HCT116 (cell line): ENCODE measurements around the gene RTTN. TPM values are rescaled to one million over a fixed set of nuclear protein-coding genes. Genes with fewer than 3 reads are reported as not detected.

Experiments used
- ATAC-seq: fragments of 200-7000 bp; cut with Tn5 transposase; 2 replicates; pipeline ENCODE4 v1.9.1; 2020; ENCODE audit warnings: mild to moderate bottlenecking, moderate library complexity
- BruUV-seq: library from RNA; stranded (reverse); fragments of 400-500 nt; replicated peaks from 2 replicates; lab custom pipeline; 2021; lab: Mats Ljungman, UMichigan
- CTCF ChIA-PET: fragments of 300-600 bp; sonication (Branson Sonifier 250); formaldehyde crosslinking; loops from one replicate; lab custom pipeline; 2021; ENCODE audit warnings: antibody characterized with exemption; lab: Charles Lee
- POLR2A ChIA-PET: fragments of 300-600, 350-600 bp; sonication (Branson Sonifier 250); formaldehyde crosslinking; loops from one replicate; lab custom pipeline; 2021; ENCODE audit warnings: antibody characterized with exemption; lab: Charles Lee
- RAD21 ChIA-PET, 2 experiments: fragments of 300-600 bp; sonication (Branson Sonifier 250); formaldehyde crosslinking; loops; one replicate each; lab custom pipeline; 2023; ENCODE audit warnings: low total read pairs in 2 of 2; ENCODE audit not compliant: uncharacterized antibody in 2 of 2, unreplicated experiment in 2 of 2, low non-redundant PET in 1 of 2; lab: Charles Lee
- DNase-seq: peaks from one replicate; pipeline ENCODE4 v3.0.0-alpha.2; 2010; ENCODE audit warnings: low read depth, low spot score
- H2AFZ ChIP-seq: fragments of 200-600 bp; shearing (Covaris generic), sonication (generic); 2 replicates; pipeline ENCODE4 v1.6.1; 2017; ENCODE audit warnings: low read depth, mixed run types, mixed read lengths, antibody characterized with exemption, low read length; ENCODE audit not compliant: poor library complexity, severe bottlenecking
- H3K27ac ChIP-seq: 2 replicates; pipeline ENCODE4 v1.5.1; 2012; ENCODE audit warnings: low read depth, low read length
- H3K27me3 ChIP-seq: fragments of 200-600 bp; sonication (generic); 2 replicates; pipeline ENCODE4 v1.6.1; 2016; ENCODE audit warnings: mixed run types, low read length, mixed read lengths; ENCODE audit not compliant: insufficient read depth
- H3K36me3 ChIP-seq, 2 experiments: fragments of 200-500 bp in 1 of 2; fragments of 200-600 bp in 1 of 2; sonication (Bioruptor generic) in 1 of 2; sonication (generic) in 1 of 2; 2 replicates each; pipeline versions ENCODE4 v1.5.1 to v1.6.1; 2014 to 2016; ENCODE audit warnings: low read length in 2 of 2, inconsistent platforms in 1 of 2, mixed read lengths in 1 of 2, mixed run types in 1 of 2; ENCODE audit not compliant: insufficient read depth in 2 of 2, control insufficient read depth in 1 of 2
- H3K4me1 ChIP-seq, 2 experiments: fragments of 200-600 bp in 1 of 2; sonication (generic) in 1 of 2; 2 replicates each; pipeline versions ENCODE4 v1.5.1 to v1.6.1; 2012 to 2017; ENCODE audit warnings: low read length in 2 of 2, inconsistent platforms in 1 of 2, mild to moderate bottlenecking in 1 of 2, mixed read lengths in 1 of 2, mixed run types in 1 of 2, moderate library complexity in 1 of 2; ENCODE audit not compliant: insufficient read depth in 2 of 2, control insufficient read depth in 1 of 2
- H3K4me2 ChIP-seq: fragments of 200-600 bp; sonication (generic); 2 replicates; pipeline ENCODE4 v1.6.1; 2017; ENCODE audit warnings: mixed run types, low read length, mixed read lengths
- H3K4me3 ChIP-seq, 2 experiments: fragments of 200-600 bp in 1 of 2; sonication (generic) in 1 of 2; replicated peaks in 1 of 2; 2 replicates each; pipeline ENCODE4 v1.5.1; 2011 to 2016; ENCODE audit warnings: low read length in 2 of 2, control low read depth in 1 of 2, low read depth in 1 of 2, mild to moderate bottlenecking in 1 of 2, mixed read lengths in 1 of 2, mixed run types in 1 of 2
- H3K79me2 ChIP-seq: fragments of 200-600 bp; sonication (generic); 2 replicates; pipeline ENCODE4 v1.6.1; 2017; ENCODE audit warnings: mild to moderate bottlenecking, mixed run types, low read length, moderate library complexity, mixed read lengths; ENCODE audit not compliant: insufficient read depth
- H3K9ac ChIP-seq: fragments of 200-600 bp; sonication (generic); 2 replicates; pipeline ENCODE4 v1.6.1; 2016; ENCODE audit warnings: low read length, mixed read lengths
- H3K9me2 ChIP-seq: fragments of 200-600 bp; sonication (generic), shearing (Covaris generic); 2 replicates; pipeline ENCODE4 v1.6.1; 2017; ENCODE audit warnings: mixed run types, mild to moderate bottlenecking, moderate library complexity; ENCODE audit not compliant: insufficient read depth
- H3K9me3 ChIP-seq, 2 experiments: fragments of 200-500 bp in 1 of 2; fragments of 200-600 bp in 1 of 2; sonication (Bioruptor generic) in 1 of 2; sonication (generic) in 1 of 2; 2 replicates each; pipeline ENCODE4 v1.6.1; 2014 to 2017; ENCODE audit warnings: low read length in 2 of 2, mixed read lengths in 2 of 2, inconsistent platforms in 1 of 2, low read depth in 1 of 2, mild to moderate bottlenecking in 1 of 2, mixed run types in 1 of 2, moderate library complexity in 1 of 2; ENCODE audit not compliant: control insufficient read depth in 1 of 2, insufficient read depth in 1 of 2
- H4K20me1 ChIP-seq: fragments of 200-600 bp; sonication (generic), shearing (Covaris generic); 2 replicates; pipeline ENCODE4 v1.6.1; 2017; ENCODE audit warnings: mixed run types, mild to moderate bottlenecking, moderate library complexity; ENCODE audit not compliant: insufficient read depth
- ATF3 ChIP-seq: IDR thresholded peaks from 2 replicates; pipeline ENCODE4 v1.6.1; 2012
- CBX3 ChIP-seq: IDR thresholded peaks from 2 replicates; pipeline ENCODE4 v1.6.1; 2012; ENCODE audit warnings: low read depth
- CEBPB ChIP-seq: IDR thresholded peaks from 2 replicates; pipeline ENCODE4 v1.6.1; 2012; ENCODE audit warnings: low read depth
- MAX ChIP-seq: IDR thresholded peaks from 2 replicates; pipeline ENCODE4 v1.6.1; 2012
- POLR2A ChIP-seq: IDR thresholded peaks from 2 replicates; pipeline ENCODE4 v1.7.0; 2011; ENCODE audit warnings: borderline replicate concordance; ENCODE audit not compliant: insufficient read depth, insufficient read length; ENCODE audit errors: extremely low read depth
- RAD21 ChIP-seq: IDR thresholded peaks from 2 replicates; pipeline ENCODE4 v1.6.1; 2012; ENCODE audit warnings: low read depth, mild to moderate bottlenecking
- ZBTB33 ChIP-seq: IDR thresholded peaks from 2 replicates; pipeline ENCODE4 v1.6.1; 2011; ENCODE audit warnings: mild to moderate bottlenecking, low read length, moderate library complexity; ENCODE audit not compliant: insufficient replicate concordance; ENCODE audit errors: extremely low read depth
- ZFX ChIP-seq: fragments of 450-650 bp; IDR thresholded peaks from 2 replicates; pipeline ENCODE4 v1.6.1; 2017
- intact Hi-C: fragments of 100-400 bp; cut with micrococcal nuclease; formaldehyde crosslinking; loops from 2 replicates; pipeline ENCODE4 v1.10.0; 2022
- total RNA-seq: library from RNA; stranded (reverse); gene quantifications from one replicate; pipeline ENCODE4 v1.2.1, GENCODE V29; 2021; ENCODE audit not compliant: unreplicated experiment

RTTN gene
- total RNA-seq, 1 experiment from 2014 or later = 41.2 TPM

GRCh38 chr18:70176537-70176936, 28.9 kb downstream of the RTTN start (continued):
- TF ChIP-seq ZBTB33 (no peak), ZFX (no peak), RAD21 (no peak), CEBPB (no peak), CBX3 (no peak)

GRCh38 chr18:70175216-70175615, 30.3 kb downstream of the RTTN start:
- peaks cover 85% of the 10 kb centered on the region for H3K79me2 ChIP-seq
- no peak for TF ChIP-seq ATF3
- TF ChIP-seq MAX = no peak
- TF ChIP-seq POLR2A = no peak
- H3K9me3 ChIP-seq = no peaks in the 10 kb centered on the region
- no peak for DNase-seq
- H3K27me3 ChIP-seq = no peaks in the 10 kb centered on the region
- H2AFZ ChIP-seq = no peak overlapping the region
- H3K4me2 ChIP-seq = no peak overlapping the region
- ATAC-seq = no peak
- H3K9ac ChIP-seq = no peak overlapping the region
- peaks cover 24 to 27% of the 10 kb centered on the region in 2 experiments for H3K4me1 ChIP-seq
- H3K9me2 ChIP-seq = no peaks in the 10 kb centered on the region
- no peak overlapping the region for H3K27ac ChIP-seq
- ChIA-PET POLR2A (no interaction called here), CTCF (no interaction called here), RAD21 (no interaction called here)
- peaks cover 0 to 12% of the 10 kb centered on the region in 2 experiments; a peak in 1 of 4 replicates for H3K36me3 ChIP-seq
- no peaks in the 10 kb centered on the region for H4K20me1 ChIP-seq
- intact Hi-C loops = no loop called here
- BruUV-seq = no TSS peak
- H3K4me3 ChIP-seq = no peak overlapping the region
